ENCODE results near the gene CAPN10. TPM values are rescaled to one million over a fixed set of nuclear protein-coding genes. Genes with fewer than 3 reads are reported as not detected.
"Not testable (repeated sequence)": the region's sequence is repeated elsewhere in the genome, so short reads cannot be mapped to it uniquely, and the experiment has no call there.

The CAPN10 gene
- total and polyA plus RNA-seq, 7 donors = 5.0 to 15.0 (median 8.9) TPM

DNA sequence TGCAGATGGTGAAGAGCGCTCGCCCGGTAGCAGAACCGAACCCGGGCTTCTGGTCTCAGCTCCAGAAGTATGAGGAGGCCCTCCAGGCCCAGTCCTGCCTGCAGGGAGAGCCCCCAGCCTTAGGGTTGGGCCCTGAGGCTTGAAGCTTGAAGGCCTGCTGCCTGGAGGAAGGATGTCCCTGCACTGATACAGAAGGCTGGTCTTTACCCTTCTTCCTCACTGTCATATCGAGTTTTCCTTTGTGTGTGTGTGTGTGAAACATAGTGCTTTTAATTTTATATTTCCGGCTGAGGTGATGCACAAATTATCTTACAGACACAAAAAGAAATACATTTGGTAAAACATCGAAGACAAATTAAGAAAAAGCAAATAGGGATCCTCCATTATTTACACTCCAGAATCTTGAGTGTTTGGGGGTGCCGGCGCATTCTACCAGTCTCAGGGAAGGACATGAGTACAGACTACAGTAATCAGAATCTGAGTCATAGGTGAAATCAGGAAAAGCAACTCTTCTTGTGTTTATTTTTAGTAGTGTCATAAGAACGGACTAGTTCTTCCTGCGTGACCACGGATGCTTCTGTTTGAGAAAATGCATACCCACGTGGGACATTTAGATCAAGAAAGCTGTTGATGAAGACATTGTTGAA lies 25.1 kb upstream of the CAPN10 start:
- H3K36me3 ChIP-seq (ENCODE audit: insufficient read depth in 1 of 2, low read depth in 1 of 2) = peaks cover 0 to 21% of the 10 kb centered on the region in 2 donors
- WGBS, 3 donors = 21 to 33% (median 26%) methylated on average over 14 of the region's 14 CpGs
- peak overlapping the region; percentile 100 for H3K27ac ChIP-seq
- TF ChIP-seq, protein P1, sequence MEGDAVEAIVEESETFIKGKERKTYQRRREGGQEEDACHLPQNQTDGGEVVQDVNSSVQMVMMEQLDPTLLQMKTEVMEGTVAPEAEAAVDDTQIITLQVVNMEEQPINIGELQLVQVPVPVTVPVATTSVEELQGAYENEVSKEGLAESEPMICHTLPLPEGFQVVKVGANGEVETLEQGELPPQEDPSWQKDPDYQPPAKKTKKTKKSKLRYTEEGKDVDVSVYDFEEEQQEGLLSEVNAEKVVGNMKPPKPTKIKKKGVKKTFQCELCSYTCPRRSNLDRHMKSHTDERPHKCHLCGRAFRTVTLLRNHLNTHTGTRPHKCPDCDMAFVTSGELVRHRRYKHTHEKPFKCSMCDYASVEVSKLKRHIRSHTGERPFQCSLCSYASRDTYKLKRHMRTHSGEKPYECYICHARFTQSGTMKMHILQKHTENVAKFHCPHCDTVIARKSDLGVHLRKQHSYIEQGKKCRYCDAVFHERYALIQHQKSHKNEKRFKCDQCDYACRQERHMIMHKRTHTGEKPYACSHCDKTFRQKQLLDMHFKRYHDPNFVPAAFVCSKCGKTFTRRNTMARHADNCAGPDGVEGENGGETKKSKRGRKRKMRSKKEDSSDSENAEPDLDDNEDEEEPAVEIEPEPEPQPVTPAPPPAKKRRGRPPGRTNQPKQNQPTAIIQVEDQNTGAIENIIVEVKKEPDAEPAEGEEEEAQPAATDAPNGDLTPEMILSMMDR (IDR thresholded peaks at IDR 0.05) = no peak
- intact Hi-C loops (cut with DNase I) = no loop called here
- no peaks in the 10 kb centered on the region for H3K9me3 ChIP-seq
- DNase-seq (no peak), ATAC-seq (no peak)
- H3K4me1 ChIP-seq = peaks cover 56% of the 10 kb centered on the region
- H3K27me3 ChIP-seq (ENCODE audit: insufficient read depth in 3 of 3, low read length in 2 of 3) = no peaks in the 10 kb centered on the region
- peak overlapping the region; percentile 84 for H3K4me3 ChIP-seq

DNA sequence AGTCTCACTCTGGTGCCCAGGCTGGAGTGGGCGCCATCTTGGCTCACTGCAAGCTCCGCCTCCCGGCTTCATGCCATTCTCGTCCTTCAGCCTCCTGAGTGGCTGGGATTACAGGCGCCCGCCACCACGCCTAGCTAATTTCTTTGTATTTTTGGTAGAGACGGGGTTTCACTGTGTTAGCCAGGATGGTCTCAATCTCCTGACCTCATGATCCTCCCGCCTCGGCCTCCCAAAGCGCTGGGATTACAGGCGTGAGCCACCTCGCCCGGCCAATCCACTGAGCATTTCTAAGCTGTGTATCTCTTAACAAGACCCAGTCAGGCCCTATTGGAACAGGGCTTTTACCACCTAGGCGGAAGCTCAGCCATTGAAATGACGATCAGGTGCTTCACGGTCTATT lies 23.3 kb upstream of the CAPN10 start:
- ATAC-seq; H3K4me3 ChIP-seq; H3K9me3 ChIP-seq; intact Hi-C loops (cut with DNase I); H3K27me3 ChIP-seq (ENCODE audit: insufficient read depth in 3 of 3, low read length in 2 of 3): not testable (repeated sequence)
- H3K36me3 ChIP-seq (ENCODE audit: insufficient read depth in 1 of 2, low read depth in 1 of 2) = peaks cover 0 to 21% of the 10 kb centered on the region in 2 donors
- H3K27ac ChIP-seq = peak overlapping the region; percentile 100
- peak in 1 of 2 donors; percentile 36 for DNase-seq
- peaks cover 57% of the 10 kb centered on the region for H3K4me1 ChIP-seq
- 92 to 96% (median 94%) methylated on average over 17 of the region's 17 CpGs for WGBS, 3 donors

DNA sequence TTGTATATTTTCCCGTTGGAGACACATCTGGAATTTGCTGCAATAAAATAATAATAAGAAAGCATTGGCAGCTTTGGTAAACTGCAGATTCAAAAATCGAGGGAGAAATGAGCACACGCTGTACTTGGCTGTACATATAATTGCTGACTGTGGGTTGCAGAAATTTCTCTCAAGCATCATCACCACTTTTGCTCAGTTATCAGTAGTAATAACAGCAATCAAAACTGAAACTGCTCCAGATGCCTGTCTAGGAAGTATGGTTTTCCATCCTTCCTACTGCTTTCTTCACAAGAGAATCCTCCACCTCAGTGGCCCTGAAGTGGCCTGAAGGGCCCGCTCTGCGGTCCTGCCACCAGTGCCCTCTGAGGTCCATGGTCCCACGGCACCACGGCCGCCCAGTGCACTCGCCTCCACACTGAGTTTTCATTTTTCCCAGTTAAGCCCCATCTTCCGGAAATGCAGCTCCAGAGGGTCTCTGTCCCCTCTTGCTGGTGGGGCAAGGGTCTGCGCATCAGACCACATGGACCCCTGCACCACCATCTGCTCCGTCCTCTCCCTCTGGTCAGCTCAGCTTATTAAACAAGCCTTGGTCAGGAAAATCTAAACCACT lies 22.5 kb upstream of the CAPN10 start:
- Histone ChIP-seq H3K4me1 (peaks cover 51% of the 10 kb centered on the region), H3K9me3 (no peaks in the 10 kb centered on the region), H3K36me3 (ENCODE audit: insufficient read depth in 1 of 2, low read depth in 1 of 2) (peaks cover 0 to 21% of the 10 kb centered on the region in 2 donors), H3K27me3 (ENCODE audit: insufficient read depth in 3 of 3, low read length in 2 of 3) (no peaks in the 10 kb centered on the region), H3K27ac (no peak overlapping the region), H3K4me3 (no peak overlapping the region)
- intact Hi-C loops (cut with DNase I) = no loop called here
- 90 to 93% (median 92%) methylated on average over 12 of the region's 12 CpGs for WGBS, 3 donors
- DNase-seq (no peak), ATAC-seq (no peak)
- TF ChIP-seq, protein P1 (IDR thresholded peaks at IDR 0.05) = no peak

DNA sequence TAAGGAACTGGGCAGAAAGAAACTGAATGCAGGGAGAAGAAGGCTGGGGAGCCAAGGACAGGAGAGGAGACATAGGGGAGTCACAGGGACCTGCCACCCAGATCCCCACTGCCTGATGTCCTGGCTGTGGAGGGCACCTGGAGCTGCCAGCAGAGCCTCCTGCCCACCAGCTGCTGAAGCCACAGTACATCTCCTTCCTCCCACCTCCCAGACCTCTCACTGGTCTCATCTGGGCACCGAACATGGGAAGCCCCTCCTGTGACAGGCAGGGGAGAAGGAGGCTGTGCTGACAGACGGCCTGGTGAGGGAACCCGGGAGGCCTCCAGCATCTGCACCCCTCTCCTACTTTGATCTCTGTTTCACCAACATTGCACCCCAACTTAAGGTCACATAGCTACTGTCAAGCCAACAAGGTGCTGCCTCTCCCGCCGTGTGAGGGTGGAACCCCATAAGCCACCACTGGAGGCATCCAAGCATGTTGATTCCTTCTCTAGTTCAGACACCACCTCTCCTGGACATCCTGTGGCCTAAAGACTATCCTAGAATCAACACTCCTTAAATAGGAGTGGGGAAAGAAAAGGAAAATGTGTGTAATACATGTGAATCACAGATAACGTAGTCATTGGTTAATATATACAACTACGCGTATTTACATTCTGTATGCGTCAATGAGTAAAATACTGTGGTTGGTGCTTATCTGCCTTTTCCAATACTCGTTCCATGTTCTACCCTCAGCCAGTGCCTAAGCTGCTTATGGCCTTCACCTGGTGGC lies 21.8 kb upstream of the CAPN10 start:
- no peak overlapping the region for H3K4me3 ChIP-seq
- WGBS, 3 donors = 85 to 91% (median 87%) methylated on average over 10 of the region's 10 CpGs
- TF ChIP-seq, protein P1 (IDR thresholded peaks at IDR 0.05) = no peak
- H3K9me3 ChIP-seq = no peaks in the 10 kb centered on the region
- ATAC-seq (no peak), DNase-seq (no peak)
- intact Hi-C loops (cut with DNase I) = no loop called here
- peaks cover 50% of the 10 kb centered on the region for H3K4me1 ChIP-seq
- H3K27me3 ChIP-seq (ENCODE audit: insufficient read depth in 3 of 3, low read length in 2 of 3) = no peaks in the 10 kb centered on the region
- H3K36me3 ChIP-seq (ENCODE audit: insufficient read depth in 1 of 2, low read depth in 1 of 2) = peaks cover 0 to 21% of the 10 kb centered on the region in 2 donors
- H3K27ac ChIP-seq = no peak overlapping the region
